ENCODE measurements around the gene TMEM35A. TPM values are rescaled to one million over a fixed set of nuclear protein-coding genes. Genes with fewer than 3 reads are reported as not detected.

TMEM35A gene
- polyA plus RNA-seq, 2 of the 4 experiments (the other 2 are of a cell fraction): not detected

Other genes with a start within 250 kb of the TMEM35A start
- gene NOX1, start 204.5 kb upstream of the TMEM35A start, polyA plus RNA-seq (2011; rRNA removed): 1.4 and 2.4 TPM in 2 replicates
- 0.07 TPM in 1 of 3 replicates, not detected in the others for gene NOX1, start 204.5 kb upstream of the TMEM35A start, polyA plus RNA-seq (2017; fragmentation: RNase III; extraction: RNeasy Plus Mini Kit Qiagen cat#74134 plus additional on column Dnase treatment)
- gene XKRX, start 150.0 kb upstream of the TMEM35A start, polyA plus RNA-seq (2011; rRNA removed): 0.50 and 0.65 TPM in 2 replicates
- 0.12 to 0.16 TPM (median 0.13 TPM) in 3 replicates for gene XKRX, start 150.0 kb upstream of the TMEM35A start, polyA plus RNA-seq (2017; fragmentation: RNase III; extraction: RNeasy Plus Mini Kit Qiagen cat#74134 plus additional on column Dnase treatment)
- gene ARL13A, start 109.2 kb upstream of the TMEM35A start, polyA plus RNA-seq (2011; rRNA removed): 0.12 TPM in 1 of 2 replicates, not detected in the other
- 0.08 to 0.15 TPM (median 0.10 TPM) in 3 replicates for gene ARL13A, start 109.2 kb upstream of the TMEM35A start, polyA plus RNA-seq (2017; fragmentation: RNase III; extraction: RNeasy Plus Mini Kit Qiagen cat#74134 plus additional on column Dnase treatment)
- gene TRMT2B, start 26.8 kb upstream of the TMEM35A start, polyA plus RNA-seq (2011; rRNA removed): 29.1 and 30.9 TPM in 2 replicates
- 14.2 to 15.0 TPM (median 14.3 TPM) in 3 replicates for gene TRMT2B, start 26.8 kb upstream of the TMEM35A start, polyA plus RNA-seq (2017; fragmentation: RNase III; extraction: RNeasy Plus Mini Kit Qiagen cat#74134 plus additional on column Dnase treatment)
- gene CENPI, start 19.3 kb downstream of the TMEM35A start, polyA plus RNA-seq (2011; rRNA removed): 20.7 and 20.9 TPM in 2 replicates
- gene CENPI, start 19.3 kb downstream of the TMEM35A start, polyA plus RNA-seq (2017; fragmentation: RNase III; extraction: RNeasy Plus Mini Kit Qiagen cat#74134 plus additional on column Dnase treatment): 17.7 to 19.5 TPM (median 18.4 TPM) in 3 replicates
- gene DRP2, start 140.9 kb downstream of the TMEM35A start, polyA plus RNA-seq (2011; rRNA removed): 0.62 and 0.66 TPM in 2 replicates
- gene DRP2, start 140.9 kb downstream of the TMEM35A start, polyA plus RNA-seq (2017; fragmentation: RNase III; extraction: RNeasy Plus Mini Kit Qiagen cat#74134 plus additional on column Dnase treatment): 0.36 to 0.58 TPM (median 0.45 TPM) in 3 replicates
- 0.08 and 0.13 TPM in 2 replicates for gene TAF7L, start 212.5 kb downstream of the TMEM35A start, polyA plus RNA-seq (2011; rRNA removed)
- gene TAF7L, start 212.5 kb downstream of the TMEM35A start, polyA plus RNA-seq (2017; fragmentation: RNase III; extraction: RNeasy Plus Mini Kit Qiagen cat#74134 plus additional on column Dnase treatment): 0.05 to 0.08 TPM (median 0.08 TPM) in 3 replicates

Measured in A549 (cell line).